Retinal pigment epithelial cell (primary cell): ENCODE measurements around the gene CRB3.
"Not testable (repeated sequence)": the region's sequence is repeated elsewhere in the genome, so short reads cannot be mapped to it uniquely, and the experiment has no call there.

Experiments
- DNase-seq: peaks from one replicate; pipeline ENCODE4 v3.0.0-alpha.2; 2010; ENCODE audit warnings: low read depth
- H3K4me3 ChIP-seq: 2 replicates; pipeline ENCODE4 v1.5.1; 2011; ENCODE audit warnings: mild to moderate bottlenecking, low read length, control low read depth, moderate library complexity
- TF ChIP-seq, protein P1 (sequence below): conservative IDR thresholded peaks from 2 replicates; pipeline ENCODE4 v1.5.1; 2011; ENCODE audit warnings: low read depth, low read length, control low read depth, inconsistent platforms

The CRB3 gene

DNA sequence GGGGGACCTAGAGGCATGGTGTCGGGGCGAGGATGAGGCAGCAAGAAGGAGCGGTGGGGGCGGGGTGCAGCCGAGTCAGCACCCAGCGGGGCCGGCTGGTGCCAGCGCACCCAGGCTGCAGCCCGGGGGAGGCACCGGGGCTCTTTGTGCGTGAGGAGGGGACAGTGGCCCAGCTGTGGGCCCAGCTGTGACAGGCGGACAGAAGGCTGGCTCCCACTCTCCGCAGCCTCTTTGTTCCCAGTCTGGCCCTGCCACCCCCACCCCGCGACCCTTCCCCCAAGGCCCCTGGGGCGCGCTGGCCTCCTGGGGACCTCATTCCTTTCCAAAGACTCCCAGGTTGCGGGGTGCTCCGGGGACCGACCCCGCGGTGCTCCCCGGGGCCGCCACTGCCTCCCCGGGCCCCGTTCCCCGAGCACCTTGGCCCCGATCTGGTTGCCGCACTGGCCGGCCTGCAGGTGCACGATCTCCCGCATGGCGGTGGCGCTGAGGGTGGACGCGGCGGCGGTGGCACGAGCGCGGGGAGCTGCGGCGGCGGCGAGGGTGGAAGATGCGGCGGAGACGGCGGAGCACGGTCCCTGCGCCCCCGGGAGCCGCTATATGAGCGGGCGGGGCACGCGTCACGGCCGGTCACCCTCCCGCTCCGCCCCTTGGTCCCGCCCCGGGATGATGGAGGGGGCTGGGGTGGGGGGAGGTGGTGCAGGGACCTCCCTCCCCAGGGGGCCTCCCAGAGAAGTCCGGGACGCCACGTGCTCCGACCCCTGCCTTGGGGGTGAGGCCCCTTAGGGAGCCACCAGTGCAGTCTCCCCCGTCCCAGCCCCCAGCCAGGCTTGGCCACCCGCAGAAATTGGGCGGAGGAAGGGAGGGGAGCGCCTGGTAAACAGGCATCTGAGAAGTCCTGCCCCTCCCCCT, 37.9 kb downstream of the CRB3 start, which contains the start of gene TUBB4A:
Gene TUBB4A (minus strand): TSS at position 570 of the 909 bp plus-strand sequence. CDS start 97 bp downstream, at position 473.
- TF ChIP-seq, protein P1, sequence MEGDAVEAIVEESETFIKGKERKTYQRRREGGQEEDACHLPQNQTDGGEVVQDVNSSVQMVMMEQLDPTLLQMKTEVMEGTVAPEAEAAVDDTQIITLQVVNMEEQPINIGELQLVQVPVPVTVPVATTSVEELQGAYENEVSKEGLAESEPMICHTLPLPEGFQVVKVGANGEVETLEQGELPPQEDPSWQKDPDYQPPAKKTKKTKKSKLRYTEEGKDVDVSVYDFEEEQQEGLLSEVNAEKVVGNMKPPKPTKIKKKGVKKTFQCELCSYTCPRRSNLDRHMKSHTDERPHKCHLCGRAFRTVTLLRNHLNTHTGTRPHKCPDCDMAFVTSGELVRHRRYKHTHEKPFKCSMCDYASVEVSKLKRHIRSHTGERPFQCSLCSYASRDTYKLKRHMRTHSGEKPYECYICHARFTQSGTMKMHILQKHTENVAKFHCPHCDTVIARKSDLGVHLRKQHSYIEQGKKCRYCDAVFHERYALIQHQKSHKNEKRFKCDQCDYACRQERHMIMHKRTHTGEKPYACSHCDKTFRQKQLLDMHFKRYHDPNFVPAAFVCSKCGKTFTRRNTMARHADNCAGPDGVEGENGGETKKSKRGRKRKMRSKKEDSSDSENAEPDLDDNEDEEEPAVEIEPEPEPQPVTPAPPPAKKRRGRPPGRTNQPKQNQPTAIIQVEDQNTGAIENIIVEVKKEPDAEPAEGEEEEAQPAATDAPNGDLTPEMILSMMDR, result no peak
- no peak for DNase-seq
- peak within 1 kb of the TSS; percentile 69 for H3K4me3 ChIP-seq

DNA sequence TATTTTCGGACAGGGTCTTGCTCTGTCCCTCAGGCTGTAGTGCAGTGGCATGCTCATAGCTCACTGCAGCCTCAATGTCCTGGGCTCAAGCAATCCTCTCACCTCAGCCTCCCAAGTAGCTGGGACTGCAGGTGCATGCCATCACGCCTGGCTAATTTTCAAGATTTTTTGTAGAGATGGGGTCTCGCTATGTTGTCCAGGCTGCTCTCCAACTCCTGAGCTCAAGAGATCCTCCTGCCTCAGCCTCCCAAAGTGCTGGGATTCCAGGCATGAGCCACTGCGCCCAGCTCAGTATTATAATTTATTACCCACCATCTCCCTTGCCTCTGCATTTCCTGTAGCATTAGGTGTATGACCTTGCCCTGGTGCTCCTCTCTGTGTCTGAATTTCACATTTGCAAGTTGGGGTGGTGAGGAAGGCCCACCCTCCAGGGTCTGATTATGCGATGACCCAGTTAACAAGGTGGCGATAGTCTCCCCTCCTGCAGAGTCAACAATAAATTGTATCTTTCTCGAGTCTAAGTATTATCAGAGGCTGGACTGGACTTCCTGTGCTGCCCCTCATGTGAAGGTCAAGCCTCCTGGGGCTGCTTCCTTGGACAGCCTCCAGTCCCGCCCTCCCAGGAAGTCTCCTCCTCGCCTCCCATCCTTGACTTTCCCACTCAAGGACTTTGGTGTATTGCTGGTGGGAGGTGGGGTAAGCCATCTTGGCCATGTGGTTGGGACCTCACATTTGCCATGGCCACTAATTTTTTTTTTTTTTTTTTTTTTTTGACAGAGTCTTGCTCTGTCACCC, 39.5 kb downstream of the CRB3 start:
- TF ChIP-seq, protein P1, result no peak
- no peak for DNase-seq
- no peak overlapping the region for H3K4me3 ChIP-seq

DNA sequence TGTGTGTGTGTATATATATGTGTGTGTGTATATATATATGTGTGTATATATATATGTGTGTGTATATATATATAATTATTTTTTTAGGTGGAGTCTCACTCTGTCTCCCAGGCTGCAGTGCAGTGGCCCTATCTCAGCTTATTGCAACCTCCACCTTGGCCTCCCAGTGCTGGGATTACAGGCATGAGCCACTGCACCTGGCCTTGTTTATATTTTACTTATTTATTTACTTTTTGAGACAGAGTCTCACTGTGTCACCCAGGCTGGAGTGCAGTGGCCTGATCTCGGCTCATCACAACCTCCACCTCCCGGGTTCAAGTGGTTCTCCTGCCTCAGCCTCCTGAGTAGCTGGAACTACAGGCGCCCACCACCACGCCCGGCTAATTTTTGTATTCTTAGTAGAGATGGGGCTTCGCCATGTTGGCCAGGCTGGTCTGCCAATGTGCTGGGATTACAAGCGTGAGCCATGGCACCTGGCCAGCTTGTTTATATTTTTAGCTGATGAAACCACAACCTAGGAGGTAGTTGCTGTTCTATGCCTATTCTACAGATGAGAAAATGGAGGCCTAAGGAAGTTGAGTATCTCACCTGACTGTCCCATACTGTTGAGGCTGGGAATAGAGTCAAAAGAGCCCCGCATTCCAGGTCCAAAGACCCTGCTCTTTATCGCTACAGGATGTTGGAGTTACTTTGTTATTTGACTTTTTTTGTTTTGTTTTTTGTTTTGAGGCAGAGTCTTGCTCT, 44.1 kb downstream of the CRB3 start:
- H3K4me3 ChIP-seq, DNase-seq: not testable (repeated sequence)

DNA sequence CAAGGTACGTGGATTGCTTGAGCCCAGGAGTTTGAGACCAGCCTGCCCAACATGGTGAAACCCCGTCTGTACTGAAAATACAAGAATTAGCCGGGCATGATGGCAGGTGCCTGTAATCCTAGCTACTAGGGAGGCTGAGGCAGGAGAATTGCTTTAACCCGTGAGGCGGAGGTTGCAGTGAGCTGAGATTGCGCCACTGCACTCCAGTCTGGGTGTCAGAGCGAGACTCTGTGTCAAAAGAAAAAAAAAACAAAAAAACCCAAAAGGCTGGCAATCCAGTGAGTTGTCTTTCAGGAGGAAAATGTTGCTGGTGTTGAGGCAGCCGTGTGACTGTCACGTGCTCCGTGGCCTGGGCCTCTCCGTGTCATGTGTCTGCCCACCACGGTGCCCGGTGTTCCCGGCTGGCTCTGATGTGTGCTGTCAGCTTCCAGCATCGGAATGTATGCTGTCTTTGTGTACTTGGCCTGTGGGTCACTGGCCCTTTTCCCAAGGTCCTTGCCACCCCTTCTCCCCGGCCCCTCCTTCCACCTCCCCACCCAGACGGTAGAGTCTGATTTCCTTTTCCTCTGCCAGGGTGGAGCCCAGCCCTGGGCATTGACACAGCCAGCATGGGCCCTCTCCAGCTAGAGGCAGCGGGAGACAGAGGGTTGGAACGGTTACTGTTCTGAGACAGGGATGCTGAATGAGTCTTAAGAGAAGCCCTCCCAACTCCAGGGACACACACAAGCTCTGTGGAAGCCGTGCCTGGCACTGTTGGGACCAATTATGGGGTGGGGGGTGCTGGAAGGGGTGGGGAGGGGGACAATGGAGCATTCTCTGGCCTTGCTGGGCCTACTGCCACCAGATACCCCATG, 45.3 kb downstream of the CRB3 start:
- H3K4me3 ChIP-seq, result no peak overlapping the region
- TF ChIP-seq, protein P1, result no peak
- DNase-seq, result peak; percentile 83

GRCh38 chr19:6510618-6511017, 46.5 kb downstream of the CRB3 start:
- TF ChIP-seq, protein P1, result no peak
- no peak for DNase-seq
- H3K4me3 ChIP-seq, result no peak overlapping the region

- TF ChIP-seq, protein P1, result no peak
- no peak overlapping the region for H3K4me3 ChIP-seq
- DNase-seq, result no peak
Measured at GRCh38 chr19:6514089-6514488, 50.0 kb downstream of the CRB3 start.
